HAP-1 (cell line): ENCODE data around the gene YPEL1.

Source experiments
- DNase-seq, 2 experiments: peaks; one replicate each; pipeline ENCODE4 v3.0.0-alpha.2; 2016 to 2020; ENCODE audit warnings: low spot score in 2 of 2
- H3K27me3 ChIP-seq: fragments of 250-450 bp; sonication (Bioruptor Pico); 2 replicates; pipeline ENCODE4 v1.5.1; 2020; ENCODE audit warnings: low read depth, mild to moderate bottlenecking, moderate library complexity
- H3K36me3 ChIP-seq: fragments of 250-450 bp; sonication (Bioruptor Pico); replicated peaks from 2 replicates; pipeline ENCODE4 v1.5.1; 2020; ENCODE audit warnings: mild to moderate bottlenecking
- H3K4me1 ChIP-seq: fragments of 250-450 bp; sonication (Bioruptor Pico); 2 replicates; pipeline ENCODE4 v1.5.1; 2020; ENCODE audit warnings: mild to moderate bottlenecking
- H3K4me3 ChIP-seq: fragments of 250-450 bp; sonication (Bioruptor Pico); 2 replicates; pipeline ENCODE4 v1.5.1; 2020; ENCODE audit warnings: mild to moderate bottlenecking, moderate library complexity
- H3K9me3 ChIP-seq: fragments of 250-450 bp; sonication (Bioruptor Pico); 2 replicates; pipeline ENCODE4 v1.5.1; 2020; ENCODE audit warnings: mild to moderate bottlenecking, moderate library complexity
- in situ Hi-C: fragments of 300-500 bp; cut with MboI; formaldehyde crosslinking; loops from 3 replicates; pipeline ENCODE4 v1.14.3; 2020; ENCODE audit warnings: low sequenced_read_pairs, inconsistent platforms, mixed read lengths

YPEL1 gene

GRCh38 chr22:21674638-21675245 lies 60.9 kb downstream of the YPEL1 start:
- in situ Hi-C loops, result no loop called here
- no peak for DNase-seq
- Histone ChIP-seq H3K27me3 (no peaks in the 10 kb centered on the region), H3K9me3 (no peaks in the 10 kb centered on the region), H3K36me3 (peaks cover 41% of the 10 kb centered on the region), H3K4me1 (no peaks in the 10 kb centered on the region), H3K4me3 (no peak overlapping the region)

GRCh38 chr22:21673534-21674321 lies 61.9 kb downstream of the YPEL1 start:
- in situ Hi-C loops, result no loop called here
- DNase-seq, result no peak
- Histone ChIP-seq H3K36me3 (peaks cover 41% of the 10 kb centered on the region), H3K27me3 (no peaks in the 10 kb centered on the region), H3K9me3 (no peaks in the 10 kb centered on the region), H3K4me3 (no peak overlapping the region), H3K4me1 (no peaks in the 10 kb centered on the region)

GRCh38 chr22:21672107-21672629 lies 63.4 kb downstream of the YPEL1 start:
- Histone ChIP-seq H3K27me3 (no peaks in the 10 kb centered on the region), H3K4me3 (no peak overlapping the region), H3K4me1 (no peaks in the 10 kb centered on the region), H3K36me3 (peaks cover 41% of the 10 kb centered on the region), H3K9me3 (no peaks in the 10 kb centered on the region)
- no peak for DNase-seq
- in situ Hi-C loops, result no loop called here

- no peaks in the 10 kb centered on the region for H3K9me3 ChIP-seq
- H3K36me3 ChIP-seq, result peaks cover 25% of the 10 kb centered on the region
- DNase-seq, result no peak
- H3K4me3 ChIP-seq, result no peak overlapping the region
- H3K4me1 ChIP-seq, result no peaks in the 10 kb centered on the region
- no peaks in the 10 kb centered on the region for H3K27me3 ChIP-seq
- in situ Hi-C loops, result loop anchor here (10.0 kb wide), 1 partner anchor 654 kb away; the partner anchor contains the start of gene P2RX6
These were observed 66.6 kb downstream of the YPEL1 start for GRCh38 chr22:21669026-21669425.

GRCh38 chr22:21666786-21667185 lies 68.8 kb downstream of the YPEL1 start:
- in situ Hi-C loops, result loop anchor here (10.0 kb wide), 1 partner anchor 652 kb away; the partner anchor contains the start of gene P2RX6
- no peaks in the 10 kb centered on the region for H3K4me1 ChIP-seq
- H3K27me3 ChIP-seq, result no peaks in the 10 kb centered on the region
- H3K36me3 ChIP-seq, result peaks cover 14% of the 10 kb centered on the region
- H3K9me3 ChIP-seq, result no peaks in the 10 kb centered on the region
- no peak for DNase-seq
- H3K4me3 ChIP-seq, result peak overlapping the region; percentile 75

GRCh38 chr22:21665047-21665851 lies 70.3 kb downstream of the YPEL1 start:
- no peak for DNase-seq
- H3K4me3 ChIP-seq, result peak overlapping the region; percentile 75
- H3K27me3 ChIP-seq, result no peaks in the 10 kb centered on the region
- H3K4me1 ChIP-seq, result no peaks in the 10 kb centered on the region
- no peaks in the 10 kb centered on the region for H3K9me3 ChIP-seq
- in situ Hi-C loops, result loop anchor here (10.0 kb wide), 1 partner anchor 650 kb away; the partner anchor contains the start of gene P2RX6
- H3K36me3 ChIP-seq, result peaks cover 1% of the 10 kb centered on the region

GRCh38 chr22:21663738-21664137 lies 71.9 kb downstream of the YPEL1 start:
- H3K4me1 ChIP-seq, result no peaks in the 10 kb centered on the region
- no peak for DNase-seq
- H3K36me3 ChIP-seq, result no peaks in the 10 kb centered on the region
- H3K4me3 ChIP-seq, result no peak overlapping the region
- in situ Hi-C loops, result loop anchor here (10.0 kb wide), 1 partner anchor 649 kb away; the partner anchor contains the start of gene P2RX6
- H3K9me3 ChIP-seq, result no peaks in the 10 kb centered on the region
- H3K27me3 ChIP-seq, result no peaks in the 10 kb centered on the region

- in situ Hi-C loops, result loop anchor here (10.0 kb wide), 1 partner anchor 647 kb away; the partner anchor contains the start of gene P2RX6
These were observed 73.6 kb downstream of the YPEL1 start for GRCh38 chr22:21661991-21662390.

GRCh38 chr22:21660904-21661303 lies 74.7 kb downstream of the YPEL1 start:
- in situ Hi-C loops, result loop anchor here (10.0 kb wide), 1 partner anchor 646 kb away; the partner anchor contains the start of gene P2RX6
- no peaks in the 10 kb centered on the region for H3K27me3 ChIP-seq
- no peaks in the 10 kb centered on the region for H3K9me3 ChIP-seq
- H3K4me3 ChIP-seq, result no peak overlapping the region
- no peak for DNase-seq
- peaks cover 2% of the 10 kb centered on the region; the same call in 1 of the 2 replicates for H3K36me3 ChIP-seq
- H3K4me1 ChIP-seq, result peaks cover 10% of the 10 kb centered on the region

More at GRCh38 chr22:21661991-21662390, 73.6 kb downstream of the YPEL1 start:
- H3K4me1 ChIP-seq, result peaks cover 8% of the 10 kb centered on the region
- no peak overlapping the region for H3K4me3 ChIP-seq
- no peaks in the 10 kb centered on the region for H3K9me3 ChIP-seq
- no peaks in the 10 kb centered on the region for H3K27me3 ChIP-seq
- no peak for DNase-seq
- peaks cover under 1% of the 10 kb centered on the region; the same call in 1 of the 2 replicates for H3K36me3 ChIP-seq

GRCh38 chr22:21659864-21660525 lies 75.6 kb downstream of the YPEL1 start:
- H3K9me3 ChIP-seq, result no peaks in the 10 kb centered on the region
- peaks cover 10% of the 10 kb centered on the region for H3K4me1 ChIP-seq
- no peak for DNase-seq
- no peaks in the 10 kb centered on the region for H3K27me3 ChIP-seq
- H3K4me3 ChIP-seq, result no peak overlapping the region
- peaks cover 6% of the 10 kb centered on the region for H3K36me3 ChIP-seq
- in situ Hi-C loops, result loop anchor here (5.0 to 10.0 kb wide), 2 partner anchors 58 to 645 kb away; partner anchors contain the start of gene P2RX6

GRCh38 chr22:21657360-21658032 lies 78.1 kb downstream of the YPEL1 start:
- Histone ChIP-seq H3K36me3 (peaks cover 27% of the 10 kb centered on the region), H3K27me3 (no peaks in the 10 kb centered on the region), H3K4me3 (peak overlapping the region; percentile 43), H3K4me1 (peaks cover 16% of the 10 kb centered on the region), H3K9me3 (no peaks in the 10 kb centered on the region)
- in situ Hi-C loops, result loop anchor here (5.0 kb wide), 1 partner anchor 55 kb away; no protein-coding TSS in a partner anchor
- peak; percentile 78 to 91 for DNase-seq

- Histone ChIP-seq H3K4me3 (peak overlapping the region; percentile 43), H3K4me1 (peaks cover 16% of the 10 kb centered on the region), H3K9me3 (no peaks in the 10 kb centered on the region), H3K36me3 (peaks cover 27% of the 10 kb centered on the region), H3K27me3 (no peaks in the 10 kb centered on the region)
- no peak for DNase-seq
- in situ Hi-C loops, result loop anchor here (5.0 kb wide), 1 partner anchor 55 kb away; no protein-coding TSS in a partner anchor
These were observed 78.6 kb downstream of the YPEL1 start for GRCh38 chr22:21657020-21657359.
